Glutamatergic neuron (in vitro differentiated cells): ENCODE measurements around the gene PLPP2. TPM values are rescaled to one million over a fixed set of nuclear protein-coding genes. Genes with fewer than 3 reads are reported as not detected.

ENCODE experiments used
- DNase-seq: peaks from one replicate; pipeline ENCODE4 v3.0.0; 2022
- H3K27ac Mint-ChIP-seq: one replicate; pipeline ENCODE4 v1.8.0; 2020; ENCODE audit warnings: mild to moderate bottlenecking, mixed read lengths, inconsistent platforms; ENCODE audit not compliant: unreplicated experiment
- H3K27me3 Mint-ChIP-seq: one replicate; pipeline ENCODE4 v1.8.0; 2020; ENCODE audit warnings: mild to moderate bottlenecking, moderate library complexity, mixed read lengths, inconsistent platforms; ENCODE audit not compliant: unreplicated experiment
- H3K36me3 Mint-ChIP-seq: one replicate; pipeline ENCODE4 v1.8.0; 2020; ENCODE audit warnings: mild to moderate bottlenecking, mixed read lengths, inconsistent platforms; ENCODE audit not compliant: unreplicated experiment
- H3K4me1 Mint-ChIP-seq: one replicate; pipeline ENCODE4 v1.8.0; 2020; ENCODE audit warnings: mild to moderate bottlenecking, low read depth, mixed read lengths, inconsistent platforms; ENCODE audit not compliant: unreplicated experiment
- H3K4me3 Mint-ChIP-seq: one replicate; pipeline ENCODE4 v1.8.0; 2020; ENCODE audit warnings: mild to moderate bottlenecking, mixed read lengths, inconsistent platforms; ENCODE audit not compliant: unreplicated experiment
- H3K9me3 Mint-ChIP-seq: one replicate; pipeline ENCODE4 v1.8.0; 2020; ENCODE audit warnings: mild to moderate bottlenecking, moderate library complexity, mixed read lengths, inconsistent platforms; ENCODE audit not compliant: unreplicated experiment
- CTCF ChIP-seq: fragments of 200-600 bp; sonication (generic); IDR thresholded peaks from one replicate; pipeline ENCODE4 v1.5.0; 2021; ENCODE audit not compliant: partially characterized antibody, unreplicated experiment
- total RNA-seq: library from RNA; stranded (reverse); fragmentation: NEBNext Ultra II Directional; extraction: Animal tissue kit (Norgen Biotek cat#: 25700); gene quantifications from one replicate; pipeline ENCODE4 v1.2.1, GENCODE V29; 2021; ENCODE audit not compliant: unreplicated experiment

The PLPP2 gene
- total RNA-seq, 1 donor from 2014 or later = 0.64 TPM

- Mint-ChIP-seq H3K9me3 (peaks cover 5% of the 10 kb centered on the region), H3K27ac (no peak overlapping the region), H3K4me3 (no peak overlapping the region), H3K27me3 (peaks cover 16% of the 10 kb centered on the region), H3K4me1 (no peaks in the 10 kb centered on the region), H3K36me3 (no peaks in the 10 kb centered on the region)
- no peak for TF ChIP-seq CTCF
- DNase-seq = no peak
These were observed 2.4 kb upstream of the PLPP2 start for GRCh38 chr19:293436-294110.

GRCh38 chr19:292951-293350 lies 1.7 kb upstream of the PLPP2 start:
- H3K36me3 Mint-ChIP-seq = no peaks in the 10 kb centered on the region
- TF ChIP-seq CTCF = no peak
- DNase-seq = no peak
- H3K27me3 Mint-ChIP-seq = peaks cover 20% of the 10 kb centered on the region
- H3K4me1 Mint-ChIP-seq = no peaks in the 10 kb centered on the region
- H3K27ac Mint-ChIP-seq = no peak overlapping the region
- H3K9me3 Mint-ChIP-seq = peaks cover 5% of the 10 kb centered on the region
- H3K4me3 Mint-ChIP-seq = peak overlapping the region; percentile 42

GRCh38 chr19:292281-292884 lies 1.2 kb upstream of the PLPP2 start:
- no peaks in the 10 kb centered on the region for H3K36me3 Mint-ChIP-seq
- no peak overlapping the region for H3K27ac Mint-ChIP-seq
- H3K27me3 Mint-ChIP-seq = peaks cover 20% of the 10 kb centered on the region
- peaks cover 5% of the 10 kb centered on the region for H3K9me3 Mint-ChIP-seq
- no peak for TF ChIP-seq CTCF
- no peak overlapping the region for H3K4me3 Mint-ChIP-seq
- no peaks in the 10 kb centered on the region for H3K4me1 Mint-ChIP-seq
- DNase-seq = no peak

- no peak for DNase-seq
These were observed 518 bp upstream of the PLPP2 start for GRCh38 chr19:291561-292280.

More at GRCh38 chr19:291561-292280, 518 bp upstream of the PLPP2 start:
- H3K36me3 Mint-ChIP-seq = no peaks in the 10 kb centered on the region
- H3K27me3 Mint-ChIP-seq = peaks cover 20% of the 10 kb centered on the region
- TF ChIP-seq CTCF = no peak
- no peak overlapping the region for H3K4me3 Mint-ChIP-seq
- no peak overlapping the region for H3K27ac Mint-ChIP-seq
- H3K4me1 Mint-ChIP-seq = no peaks in the 10 kb centered on the region
- H3K9me3 Mint-ChIP-seq = peaks cover 4% of the 10 kb centered on the region
